ENCODE measurements around the gene KRTAP10-3.

The KRTAP10-3 gene

DNA sequence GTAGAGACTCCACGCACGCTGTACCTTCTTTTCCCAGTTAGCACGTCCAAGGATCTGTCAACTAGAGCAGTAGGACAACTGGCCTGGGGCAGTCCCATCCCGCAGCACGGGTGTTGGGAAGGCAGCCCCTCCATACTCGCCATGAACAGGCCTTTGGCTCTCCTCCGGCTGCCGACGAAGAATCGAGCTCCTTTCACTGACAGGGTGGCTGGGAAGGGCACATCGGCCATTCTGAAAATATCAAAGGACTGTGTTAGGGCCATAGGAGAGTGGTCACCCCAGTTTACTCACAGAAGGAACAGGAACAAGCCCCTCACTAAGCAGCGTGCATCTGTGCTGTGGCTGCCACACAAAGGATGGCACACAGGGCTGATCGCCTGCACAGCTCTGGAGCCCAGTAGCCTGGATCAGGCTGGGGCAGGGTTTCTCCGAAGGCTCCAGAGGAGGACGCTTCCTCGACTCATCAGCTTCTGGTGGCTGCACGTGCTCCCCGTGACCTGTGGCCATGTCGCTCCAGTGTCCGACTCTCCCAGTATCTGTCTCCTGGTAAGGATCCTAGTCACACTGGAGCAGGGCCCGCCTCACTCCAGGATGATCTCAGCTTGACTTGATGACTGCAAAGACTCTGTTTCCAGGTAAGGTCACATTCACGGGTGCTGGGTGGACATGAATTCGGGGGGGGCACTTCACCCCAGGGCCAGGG lies 27.5 kb downstream of the KRTAP10-3 start:
- no peak for DNase-seq (ENCODE audit: extremely low read depth in 1 of 2, low read depth in 1 of 2)

DNA sequence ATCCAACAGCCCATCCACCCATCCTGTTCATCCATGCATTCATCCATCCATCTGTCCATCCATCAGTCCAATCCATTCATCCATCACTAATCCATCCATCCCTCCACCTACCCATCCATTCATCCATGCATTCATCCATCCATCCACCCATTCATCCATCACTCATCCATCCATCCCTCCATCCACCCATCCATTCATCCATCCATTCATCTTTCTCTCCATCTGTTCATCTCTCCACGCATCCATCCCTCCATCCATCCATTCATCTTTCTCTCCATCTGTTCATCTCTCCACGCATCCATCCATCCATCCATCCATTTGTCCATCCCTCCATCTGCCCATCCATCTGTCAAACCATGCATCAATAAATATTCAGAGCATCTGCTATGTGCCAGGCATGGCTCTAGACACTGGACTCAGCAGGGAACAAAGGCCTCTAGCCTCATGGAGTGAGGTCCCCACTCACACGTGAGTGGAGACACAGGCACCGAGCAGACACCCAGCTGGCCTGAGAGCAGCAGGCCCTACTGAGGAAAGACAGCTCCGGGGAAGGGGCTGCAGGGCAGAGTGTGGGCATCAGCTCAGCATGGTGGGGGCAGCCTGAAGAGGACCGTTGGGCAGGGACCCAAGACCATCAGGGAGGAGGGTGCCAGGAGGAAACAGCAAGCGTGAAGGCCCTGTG lies 28.2 kb downstream of the KRTAP10-3 start:
- DNase-seq (ENCODE audit: extremely low read depth in 1 of 2, low read depth in 1 of 2), result no peak

DNA sequence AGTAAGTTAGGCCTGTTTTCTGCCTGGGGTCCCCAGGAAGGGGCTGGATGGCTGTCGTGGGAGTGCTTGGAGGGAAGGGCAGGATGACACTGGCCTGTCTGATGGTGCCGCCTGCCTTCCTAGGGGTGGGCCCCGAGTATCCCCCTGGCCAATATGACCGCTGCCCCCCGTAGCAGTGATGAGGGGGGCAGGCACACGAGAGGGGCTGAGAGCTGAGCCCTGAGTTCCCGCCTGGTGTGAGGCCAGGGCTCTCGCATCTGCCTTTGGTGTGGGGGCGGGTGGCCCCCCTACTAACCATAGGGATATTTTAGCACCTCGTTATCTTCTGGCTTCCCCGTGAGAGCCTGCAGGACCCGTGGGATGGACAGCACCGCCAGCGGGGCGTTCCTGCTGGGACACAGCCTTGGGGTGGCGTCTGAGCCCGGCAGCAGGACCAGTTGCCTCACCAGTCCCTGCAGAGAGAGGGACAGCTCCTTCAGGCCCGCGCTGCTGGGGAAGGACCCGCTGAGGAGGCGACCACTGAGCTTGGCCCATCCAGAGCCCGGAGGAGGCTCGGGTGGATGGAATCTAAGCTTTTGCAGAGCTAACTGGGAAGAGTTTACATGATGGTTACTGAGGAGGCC lies 29.0 kb downstream of the KRTAP10-3 start:
- DNase-seq (ENCODE audit: extremely low read depth in 1 of 2, low read depth in 1 of 2), result no peak

DNA sequence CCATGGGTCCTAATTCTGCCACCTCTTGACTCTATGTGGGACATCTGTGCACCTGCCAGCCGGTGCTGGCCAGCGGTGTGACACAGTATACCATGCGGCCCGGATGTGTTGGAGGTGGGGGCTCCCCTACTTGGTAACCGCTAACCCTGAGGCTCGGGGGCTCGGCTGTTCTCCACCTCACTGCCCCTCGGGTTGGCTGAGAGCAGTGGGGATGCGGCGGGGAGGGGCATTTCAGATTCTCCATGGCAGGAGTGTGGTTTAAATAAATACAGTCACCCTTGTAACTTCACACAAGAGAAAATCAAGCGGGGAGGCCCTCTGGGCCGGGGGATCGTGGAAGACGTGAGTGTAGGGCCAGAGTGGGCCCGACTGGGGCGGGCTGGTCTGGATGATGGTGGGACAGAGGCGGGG lies 29.6 kb downstream of the KRTAP10-3 start:
- DNase-seq (ENCODE audit: extremely low read depth in 1 of 2, low read depth in 1 of 2), result no peak

DNA sequence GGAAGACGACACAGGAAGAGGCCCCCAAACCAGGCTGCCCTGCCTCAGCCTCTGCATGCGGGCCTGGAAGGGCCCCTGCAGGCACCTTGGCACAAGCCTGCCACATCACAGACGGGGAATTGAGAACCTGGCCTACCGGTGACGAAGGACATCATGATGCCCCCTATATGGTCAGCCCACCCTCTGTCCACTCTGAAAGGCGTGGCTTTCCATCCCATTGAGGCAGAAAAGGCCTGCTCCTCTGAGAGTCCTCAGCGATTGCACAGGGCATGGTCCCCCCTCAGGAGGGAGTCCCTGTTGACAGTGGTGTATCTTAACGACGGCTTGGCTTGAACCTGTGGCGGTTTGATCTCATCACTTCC lies 30.0 kb downstream of the KRTAP10-3 start:
- no peak for DNase-seq (ENCODE audit: extremely low read depth in 1 of 2, low read depth in 1 of 2)

DNA sequence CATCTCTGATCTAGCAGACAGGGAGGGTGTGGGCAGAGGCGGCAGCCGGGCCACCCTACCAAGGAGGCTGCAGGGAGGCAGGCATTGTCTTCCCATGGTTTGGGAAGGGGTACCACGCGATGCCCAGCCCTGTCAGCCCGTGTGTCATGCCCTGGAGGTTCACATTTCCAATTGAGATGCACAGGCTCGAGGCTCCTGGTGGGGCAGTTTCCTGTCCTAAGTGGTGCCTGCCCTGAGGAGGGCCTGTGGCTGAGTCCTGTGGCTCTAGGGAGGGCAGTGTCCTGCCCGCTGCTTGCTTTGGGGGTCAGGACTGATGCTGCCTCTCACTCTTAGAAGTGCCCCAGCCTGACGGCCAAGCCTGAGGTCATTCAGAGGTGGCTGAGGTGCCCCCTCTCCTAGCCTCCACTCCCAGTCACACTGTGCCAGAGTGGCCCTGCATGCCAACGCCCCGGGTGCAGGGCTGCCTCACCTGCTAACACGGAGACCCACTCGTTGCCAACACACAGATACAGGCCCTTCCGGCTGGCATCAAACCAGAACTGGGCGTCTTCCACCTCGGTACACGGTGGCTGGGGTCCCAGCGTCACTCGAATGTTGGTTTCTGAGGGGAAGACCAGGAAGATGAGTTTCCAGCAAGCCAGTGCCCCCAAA lies 30.5 kb downstream of the KRTAP10-3 start:
- DNase-seq (ENCODE audit: extremely low read depth in 1 of 2, low read depth in 1 of 2), result no peak

DNA sequence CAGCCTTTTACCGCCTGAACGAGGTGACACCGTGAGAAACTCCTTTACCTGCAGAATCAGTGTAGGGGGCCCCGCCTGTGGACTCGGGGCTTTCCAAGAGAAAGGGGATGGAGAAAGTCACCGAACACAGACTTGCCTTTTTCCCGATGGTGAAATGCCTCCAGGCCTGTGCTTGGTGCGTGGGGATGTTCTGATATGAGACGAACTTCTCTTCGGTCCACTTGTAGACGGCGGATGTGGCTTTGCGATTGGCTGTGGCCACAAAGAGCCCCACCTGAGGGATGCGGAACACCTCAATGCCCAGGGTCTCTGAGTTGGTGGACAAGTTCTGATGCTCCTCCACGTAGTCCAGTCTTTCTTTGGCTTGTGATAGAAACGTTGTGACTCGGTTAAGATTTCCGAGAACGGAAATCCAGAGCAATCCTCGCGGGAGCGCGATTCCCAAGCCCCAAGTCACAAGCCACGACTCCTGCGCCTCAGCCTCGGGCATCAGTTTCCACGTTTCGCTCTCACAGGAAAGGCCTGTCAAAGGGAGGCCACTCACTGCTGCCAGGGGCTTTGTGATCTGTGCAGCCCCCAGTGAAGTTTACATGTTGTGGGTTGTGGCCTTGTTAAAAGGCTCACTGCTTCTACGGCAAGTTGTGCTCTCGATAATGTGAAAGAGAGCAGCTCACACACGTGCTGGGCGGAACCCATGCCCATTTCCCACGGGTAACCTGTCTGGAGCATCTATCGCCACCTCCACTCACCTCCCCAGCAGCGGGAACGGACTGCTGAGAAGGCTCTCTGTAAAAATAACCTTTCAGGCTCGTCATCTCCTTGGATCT lies 31.2 kb downstream of the KRTAP10-3 start:
- no peak for DNase-seq (ENCODE audit: extremely low read depth in 1 of 2, low read depth in 1 of 2)

DNA sequence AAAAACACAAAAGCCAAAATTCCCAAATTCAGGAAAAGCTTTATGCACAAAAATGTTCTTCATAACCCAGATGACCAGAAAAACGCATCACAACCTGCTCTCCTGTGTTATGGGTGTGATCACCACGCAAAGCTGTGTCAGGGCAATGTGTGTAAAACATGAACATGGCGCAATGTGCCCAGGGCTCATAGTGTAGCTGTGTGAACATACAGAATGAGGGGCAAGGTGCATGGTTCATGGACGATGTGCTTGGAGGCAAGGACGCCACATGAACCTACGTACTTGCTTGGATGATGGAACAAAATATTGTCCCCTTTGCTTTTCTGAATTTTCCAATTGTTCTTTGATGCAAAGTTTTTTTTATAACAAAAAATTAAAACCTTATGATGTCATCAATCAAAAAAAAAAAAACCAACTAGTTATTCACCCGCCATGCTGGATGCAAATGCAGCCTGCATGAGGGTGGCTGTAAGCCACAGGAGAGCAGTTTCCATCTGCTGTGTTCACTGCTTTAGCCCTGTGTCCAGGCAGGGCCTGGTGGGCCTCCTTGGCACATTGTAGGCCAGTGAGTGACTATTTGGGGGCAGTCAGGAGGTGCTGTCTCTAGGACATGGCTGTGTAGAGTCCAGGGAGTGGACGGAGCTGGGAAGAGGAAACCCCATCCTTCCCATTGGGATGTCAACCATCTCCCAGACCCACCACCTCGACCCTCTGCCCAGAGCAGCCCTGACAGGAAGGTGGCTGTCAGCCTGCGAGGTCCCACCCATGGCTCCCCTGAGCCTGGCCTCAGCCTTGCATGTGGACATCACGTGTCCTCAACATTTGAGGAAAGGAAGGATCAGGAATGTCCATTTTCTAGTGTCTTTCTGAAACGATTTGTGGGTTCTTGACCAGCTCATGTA lies 32.2 kb downstream of the KRTAP10-3 start:
- no peak for DNase-seq (ENCODE audit: extremely low read depth in 1 of 2, low read depth in 1 of 2)

DNA sequence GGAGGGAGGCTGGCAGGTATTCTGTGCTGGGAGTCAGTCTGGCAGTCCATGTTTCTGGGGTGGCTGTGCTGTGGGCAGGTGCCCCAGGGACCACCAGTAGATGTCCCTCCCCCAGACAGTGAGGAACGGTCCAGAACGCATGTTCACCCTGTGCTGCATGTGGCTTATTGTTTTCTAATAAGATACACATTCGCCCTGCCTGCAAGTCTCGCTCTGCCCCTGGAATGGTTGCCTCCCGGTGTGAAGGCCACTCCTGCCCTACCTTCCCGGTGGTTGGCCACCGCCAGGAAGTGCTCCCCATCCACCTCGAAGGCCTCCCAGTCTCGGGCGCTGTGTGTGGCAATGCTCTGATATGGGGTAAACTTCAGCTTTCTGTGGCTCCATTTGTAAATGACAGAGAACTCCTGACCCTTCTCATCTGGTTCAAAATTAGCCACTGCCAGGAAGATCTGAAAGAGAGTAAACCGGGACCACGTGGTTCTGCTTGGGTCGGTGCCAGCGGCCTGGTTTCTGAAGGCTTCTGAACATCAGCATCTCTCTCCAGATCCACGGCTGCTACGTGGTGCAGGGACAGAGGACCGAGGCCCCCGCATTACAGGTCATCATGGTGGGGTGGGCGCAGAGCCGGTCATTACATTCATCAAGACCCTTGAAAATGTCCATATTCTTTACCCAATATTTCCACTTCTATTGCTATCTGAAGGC lies 33.1 kb downstream of the KRTAP10-3 start:
- no peak for DNase-seq (ENCODE audit: extremely low read depth in 1 of 2, low read depth in 1 of 2)

DNA sequence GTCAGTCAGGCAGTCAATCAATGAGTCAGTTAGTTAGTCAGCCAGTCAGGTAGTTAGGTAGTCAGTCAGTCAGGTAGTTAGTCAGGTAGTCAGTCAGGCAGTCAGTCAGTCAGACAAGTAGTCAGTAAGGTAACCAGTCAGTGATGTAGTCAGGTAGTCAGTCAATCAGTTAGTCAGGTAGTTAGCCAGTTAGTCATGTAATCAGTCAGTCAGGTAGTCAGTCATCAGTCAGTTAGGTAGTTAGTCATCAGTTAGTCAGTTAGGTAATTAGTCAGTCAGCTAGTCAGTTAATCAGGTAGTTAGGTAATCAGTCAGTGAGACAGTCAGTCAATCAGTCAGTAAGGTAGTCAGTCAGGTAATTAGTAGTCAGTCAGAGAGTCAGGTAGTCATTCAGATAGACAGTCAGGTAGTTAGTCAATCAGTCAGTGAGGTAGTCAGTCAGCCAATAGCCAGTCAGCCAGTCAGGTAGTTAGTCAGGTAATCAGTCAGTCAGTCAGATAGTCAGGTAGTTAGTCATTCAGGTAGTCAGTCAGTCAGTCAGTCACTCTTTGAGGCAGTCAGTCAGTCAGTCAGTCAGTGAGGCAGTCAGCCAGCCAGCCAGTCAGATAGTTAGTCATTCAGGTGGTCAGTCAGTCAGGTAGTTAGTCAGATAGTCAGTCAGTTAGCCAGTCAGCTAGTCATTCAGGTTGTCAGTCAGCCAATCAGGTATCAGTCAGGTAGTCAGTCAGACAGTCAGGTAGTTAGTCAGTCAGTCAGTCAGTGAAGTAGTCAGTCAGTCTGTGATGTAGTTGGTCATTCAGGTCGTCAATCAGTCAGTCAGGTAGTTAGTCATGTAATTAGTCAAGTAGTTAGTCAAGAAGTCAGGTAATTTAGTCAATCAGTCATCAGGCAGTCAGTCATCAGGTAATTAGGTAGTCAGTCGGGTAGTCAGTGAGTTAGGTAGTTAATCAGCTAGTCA lies 33.9 kb downstream of the KRTAP10-3 start:
- DNase-seq (ENCODE audit: extremely low read depth in 1 of 2, low read depth in 1 of 2), result no peak

DNA sequence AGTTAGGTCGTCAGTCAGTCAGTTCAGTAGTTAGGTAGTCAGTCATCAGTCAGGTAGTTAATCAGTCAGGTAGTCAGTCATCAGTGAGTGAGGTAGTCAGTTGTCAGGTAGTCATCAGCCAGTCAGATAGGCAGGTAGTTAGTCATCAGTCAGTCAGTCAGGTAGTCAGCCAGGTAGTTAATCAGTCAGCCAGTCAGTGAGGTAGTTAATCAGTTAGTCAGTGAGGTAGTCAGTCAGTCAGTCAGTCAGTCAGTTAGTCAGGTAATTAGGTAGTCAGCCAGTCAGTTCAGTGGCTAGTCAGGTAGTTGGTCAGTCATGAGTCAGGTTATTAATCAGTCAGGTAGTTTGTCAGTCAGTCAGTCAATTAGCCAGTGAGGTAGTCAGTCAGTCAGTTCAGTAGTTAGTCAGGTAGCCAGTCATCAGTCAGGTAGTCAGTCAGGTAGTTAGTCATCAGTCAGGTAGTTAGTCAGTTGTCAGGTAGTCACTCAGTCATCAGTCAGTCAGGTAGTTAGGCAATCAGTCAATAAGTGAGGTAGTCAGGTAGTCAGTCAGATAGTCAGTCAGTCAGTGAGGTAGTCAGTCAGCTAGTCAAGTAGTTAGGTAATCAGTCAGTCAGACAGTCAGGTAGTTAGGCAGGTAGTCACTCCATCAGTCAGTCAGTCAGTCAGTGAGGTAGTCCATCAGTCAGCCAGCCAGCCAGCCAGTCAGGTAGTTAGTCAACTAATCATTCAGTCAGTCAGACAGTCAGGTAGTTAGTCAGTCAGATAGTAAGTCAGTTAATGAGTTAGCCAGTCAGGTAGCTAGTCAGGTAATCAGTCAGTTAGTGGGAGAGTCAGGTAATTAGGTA lies 34.8 kb downstream of the KRTAP10-3 start:
- DNase-seq (ENCODE audit: extremely low read depth in 1 of 2, low read depth in 1 of 2), result no peak

DNA sequence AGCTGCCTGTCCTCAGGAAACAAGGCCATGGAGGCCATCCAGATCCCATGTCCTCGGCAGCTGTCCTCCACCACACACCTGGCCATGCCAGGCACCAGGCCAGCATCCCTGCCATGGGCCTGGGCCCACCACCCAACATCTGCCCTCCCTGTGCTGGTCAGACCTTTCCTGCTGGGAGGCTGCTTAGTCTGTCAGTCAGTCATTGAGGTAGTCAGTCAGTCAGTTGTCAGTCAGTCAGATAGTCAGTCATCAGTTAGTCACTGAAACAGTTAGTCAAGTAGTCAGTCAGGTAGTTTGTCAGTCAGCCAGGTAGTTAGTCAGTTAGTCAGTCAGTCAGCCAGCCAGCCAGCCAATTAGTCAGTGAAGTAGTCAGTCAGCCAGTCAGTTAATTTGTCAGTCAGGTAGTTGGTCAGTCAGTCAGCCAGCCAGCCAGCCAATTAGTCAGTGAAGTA lies 35.8 kb downstream of the KRTAP10-3 start:
- no peak for DNase-seq (ENCODE audit: extremely low read depth in 1 of 2, low read depth in 1 of 2)

DNA sequence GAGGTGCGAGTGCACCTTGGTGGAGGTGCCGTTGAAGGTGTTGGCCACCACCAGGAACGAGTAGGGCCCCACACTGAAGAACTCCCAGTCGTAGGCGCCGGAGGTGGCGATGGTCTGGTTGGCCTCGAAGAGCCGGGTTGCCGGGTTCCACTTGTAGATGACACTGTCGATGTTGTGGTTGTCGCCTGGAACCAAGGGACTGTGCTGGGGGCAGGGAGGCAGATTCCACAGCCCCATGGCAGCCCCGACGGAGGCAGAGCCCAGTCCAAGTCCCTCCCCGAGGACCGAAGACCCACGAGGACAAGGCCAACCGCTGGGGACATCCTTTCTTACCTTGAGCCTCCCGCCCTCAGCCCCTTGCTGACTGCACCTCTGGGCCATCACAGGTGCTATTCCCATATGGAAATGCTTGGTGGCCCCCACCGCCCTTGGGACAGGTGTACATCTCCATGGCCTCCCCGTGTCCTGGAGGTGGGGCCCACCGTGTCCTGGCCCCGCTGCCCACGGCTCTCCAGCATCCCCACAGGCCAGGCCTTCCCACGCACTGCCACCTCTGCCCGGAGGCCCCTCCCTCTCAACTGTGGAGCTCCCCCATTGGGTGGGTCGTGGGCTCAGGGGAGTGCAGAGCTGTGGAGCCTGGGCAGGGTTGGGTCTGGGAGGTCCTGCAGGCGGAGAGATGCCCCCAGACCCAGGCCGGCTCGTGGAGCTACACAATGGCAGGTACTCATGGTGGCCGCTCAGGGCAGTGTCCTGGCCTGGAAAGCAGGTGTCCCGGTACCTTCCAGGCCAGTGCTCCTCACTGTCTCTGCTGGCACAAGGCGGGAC lies 36.5 kb downstream of the KRTAP10-3 start:
- no peak for DNase-seq (ENCODE audit: extremely low read depth in 1 of 2, low read depth in 1 of 2)

DNA sequence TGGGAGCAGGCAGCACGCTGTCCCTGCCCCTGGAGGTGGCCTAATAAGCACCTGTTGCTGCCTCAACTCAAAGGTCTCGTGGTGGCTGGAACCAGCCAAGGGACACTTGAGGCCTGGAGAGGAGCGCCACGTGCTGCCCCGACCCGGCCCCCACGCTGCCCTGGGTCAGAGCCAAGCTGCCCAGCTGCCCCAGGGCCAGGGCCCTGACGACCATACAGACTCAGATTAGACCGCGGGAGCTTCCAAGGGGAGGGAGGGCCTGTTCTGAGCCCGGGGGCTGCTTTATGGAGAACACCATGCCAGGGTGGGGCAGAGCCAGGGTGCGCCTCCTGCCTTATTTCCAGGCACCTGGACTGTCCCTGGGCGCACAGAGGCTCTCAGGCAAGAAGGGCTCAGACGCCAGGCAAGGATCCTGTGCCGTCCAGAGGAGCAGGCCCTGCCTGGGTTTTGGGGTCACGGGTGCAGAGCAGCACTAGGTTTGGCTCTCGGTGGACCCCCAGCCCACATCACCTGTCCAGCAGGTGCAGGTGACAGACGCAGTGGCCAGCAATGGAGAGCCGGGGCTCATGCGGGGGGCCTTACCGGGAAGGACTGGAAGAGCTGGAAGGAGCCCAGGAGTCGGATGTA lies 37.2 kb downstream of the KRTAP10-3 start:
- DNase-seq (ENCODE audit: extremely low read depth in 1 of 2, low read depth in 1 of 2), result no peak

DNA sequence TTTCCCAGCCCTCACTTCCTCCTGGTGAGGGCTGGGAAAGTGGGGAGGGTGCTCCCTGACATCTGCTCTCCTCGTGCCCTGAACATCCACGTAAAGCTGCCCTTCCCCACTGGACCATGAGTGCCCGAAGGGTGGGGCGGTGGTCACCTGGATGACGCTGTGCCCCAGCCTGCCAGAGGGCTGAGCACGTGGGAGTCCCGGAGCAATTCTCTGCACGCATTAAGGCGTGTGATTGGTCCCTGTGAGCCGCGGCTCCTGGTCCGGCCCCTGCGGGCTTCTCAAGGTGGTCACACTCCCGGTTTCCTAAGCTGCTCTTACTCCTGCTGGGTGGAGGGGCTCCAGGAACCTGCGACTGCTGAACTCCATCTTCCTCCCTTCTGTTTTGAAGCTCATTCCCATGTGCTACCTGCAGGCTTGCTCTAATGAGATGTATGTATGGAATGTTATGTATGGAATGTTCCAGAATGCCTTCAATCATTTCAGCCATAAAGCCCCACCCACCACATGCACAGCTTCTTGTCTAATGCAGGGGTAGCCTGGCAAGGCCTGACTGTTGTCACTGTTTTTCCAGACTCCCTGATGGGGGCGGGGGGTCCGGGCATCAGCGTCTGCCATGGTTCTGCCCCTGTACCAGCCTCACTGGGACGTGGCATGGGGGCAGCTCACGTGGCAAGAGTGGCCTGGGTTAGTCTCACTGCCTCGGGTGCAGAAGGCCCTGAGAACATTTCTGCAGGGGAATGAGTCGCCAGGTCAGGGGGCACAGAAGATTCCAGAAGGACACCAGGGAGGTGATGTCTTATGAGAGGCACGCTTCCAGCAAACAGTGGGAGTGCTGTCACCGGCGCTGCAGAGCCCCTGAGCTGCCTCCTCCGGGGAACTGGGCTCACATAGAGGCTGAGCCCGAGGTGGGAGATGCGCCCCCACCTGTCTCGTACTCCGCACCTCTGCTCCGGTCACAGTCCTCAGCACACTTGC lies 38.0 kb downstream of the KRTAP10-3 start:
- no peak for DNase-seq (ENCODE audit: extremely low read depth in 1 of 2, low read depth in 1 of 2)

All from activated CD8-positive, alpha-beta memory T cell treated with anti-CD3 and anti-CD28 coated beads for 1 hour (primary cell).